ENCODE measurements around the gene TMEM88.

The TMEM88 gene

GRCh38 chr17:7843536-7844291 lies 11.2 kb upstream of the TMEM88 start:
- DNase-seq (ENCODE audit: low read depth) = peak; percentile 85

- DNase-seq (ENCODE audit: low read depth) = peak; percentile 81
Observed at GRCh38 chr17:7844292-7845154, 10.3 kb upstream of the TMEM88 start.

GRCh38 chr17:7845359-7846062 lies 9.4 kb upstream of the TMEM88 start:
- DNase-seq (ENCODE audit: low read depth) = no peak

- no peak for DNase-seq (ENCODE audit: low read depth)
Observed at GRCh38 chr17:7846063-7846735, 8.7 kb upstream of the TMEM88 start.

- no peak for DNase-seq (ENCODE audit: low read depth)
Observed at GRCh38 chr17:7846765-7847661, 7.9 kb upstream of the TMEM88 start.

DNA sequence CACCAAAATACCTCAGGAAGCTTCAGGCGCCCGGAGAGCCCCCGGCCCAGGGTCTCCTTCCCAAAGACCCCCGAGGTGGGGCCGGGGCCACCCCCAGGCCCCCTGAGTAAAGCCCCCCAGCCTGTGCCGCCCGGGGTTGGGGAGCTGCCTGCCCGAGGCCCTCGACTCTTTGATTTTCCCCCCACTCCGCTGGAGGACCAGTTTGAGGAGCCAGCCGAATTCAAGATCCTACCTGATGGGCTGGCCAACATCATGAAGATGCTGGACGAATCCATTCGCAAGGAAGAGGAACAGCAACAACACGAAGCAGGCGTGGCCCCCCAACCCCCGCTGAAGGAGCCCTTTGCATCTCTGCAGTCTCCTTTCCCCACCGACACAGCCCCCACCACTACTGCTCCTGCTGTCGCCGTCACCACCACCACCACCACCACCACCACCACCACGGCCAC lies 6.7 kb upstream of the TMEM88 start:
- no peak for DNase-seq (ENCODE audit: low read depth)

GRCh38 chr17:7848739-7849129 lies 6.1 kb upstream of the TMEM88 start:
- no peak for DNase-seq (ENCODE audit: low read depth)

- DNase-seq (ENCODE audit: low read depth) = no peak
Observed at GRCh38 chr17:7849130-7849750, 5.6 kb upstream of the TMEM88 start.

- no peak for DNase-seq (ENCODE audit: low read depth)
Observed at GRCh38 chr17:7849751-7850504, 4.9 kb upstream of the TMEM88 start.

GRCh38 chr17:7850701-7851437 lies 4.0 kb upstream of the TMEM88 start:
- DNase-seq (ENCODE audit: low read depth) = no peak

- DNase-seq (ENCODE audit: low read depth) = peak; percentile 91
Observed at GRCh38 chr17:7851438-7852261, 3.2 kb upstream of the TMEM88 start.

GRCh38 chr17:7852262-7852670 lies 2.6 kb upstream of the TMEM88 start:
- no peak for DNase-seq (ENCODE audit: low read depth)

DNA sequence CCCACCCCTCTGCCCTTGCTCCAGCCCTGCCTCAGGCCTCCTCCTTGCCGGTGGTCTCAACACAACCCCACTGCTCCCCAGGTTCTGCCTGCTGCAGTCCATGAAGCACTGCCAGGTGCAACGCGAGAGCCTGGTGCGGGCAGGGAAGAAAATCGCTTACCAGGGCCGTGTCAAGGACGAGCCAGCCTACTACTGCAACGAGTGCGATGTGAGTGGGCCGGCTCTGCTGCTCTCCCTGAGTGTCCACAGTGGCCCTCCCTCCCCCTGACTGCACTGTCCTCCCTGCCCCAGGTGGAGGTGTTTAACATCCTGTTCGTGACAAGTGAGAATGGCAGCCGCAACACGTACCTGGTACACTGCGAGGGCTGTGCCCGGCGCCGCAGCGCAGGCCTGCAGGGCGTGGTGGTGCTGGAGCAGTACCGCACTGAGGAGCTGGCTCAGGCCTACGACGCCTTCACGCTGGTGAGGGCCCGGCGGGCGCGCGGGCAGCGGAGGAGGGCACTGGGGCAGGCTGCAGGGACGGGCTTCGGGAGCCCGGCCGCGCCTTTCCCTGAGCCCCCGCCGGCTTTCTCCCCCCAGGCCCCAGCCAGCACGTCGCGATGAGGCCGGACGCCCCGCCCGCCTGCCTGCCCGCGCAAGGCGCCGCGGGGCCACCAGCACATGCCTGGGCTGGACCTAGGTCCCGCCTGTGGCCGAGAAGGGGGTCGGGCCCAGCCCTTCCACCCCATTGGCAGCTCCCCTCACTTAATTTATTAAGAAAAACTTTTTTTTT lies 1.8 kb upstream of the TMEM88 start:
- DNase-seq (ENCODE audit: low read depth) = no peak

DNA sequence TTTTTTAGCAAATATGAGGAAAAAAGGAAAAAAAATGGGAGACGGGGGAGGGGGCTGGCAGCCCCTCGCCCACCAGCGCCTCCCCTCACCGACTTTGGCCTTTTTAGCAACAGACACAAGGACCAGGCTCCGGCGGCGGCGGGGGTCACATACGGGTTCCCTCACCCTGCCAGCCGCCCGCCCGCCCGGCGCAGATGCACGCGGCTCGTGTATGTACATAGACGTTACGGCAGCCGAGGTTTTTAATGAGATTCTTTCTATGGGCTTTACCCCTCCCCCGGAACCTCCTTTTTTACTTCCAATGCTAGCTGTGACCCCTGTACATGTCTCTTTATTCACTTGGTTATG lies 1.2 kb upstream of the TMEM88 start:
- no peak for DNase-seq (ENCODE audit: low read depth)

DNA sequence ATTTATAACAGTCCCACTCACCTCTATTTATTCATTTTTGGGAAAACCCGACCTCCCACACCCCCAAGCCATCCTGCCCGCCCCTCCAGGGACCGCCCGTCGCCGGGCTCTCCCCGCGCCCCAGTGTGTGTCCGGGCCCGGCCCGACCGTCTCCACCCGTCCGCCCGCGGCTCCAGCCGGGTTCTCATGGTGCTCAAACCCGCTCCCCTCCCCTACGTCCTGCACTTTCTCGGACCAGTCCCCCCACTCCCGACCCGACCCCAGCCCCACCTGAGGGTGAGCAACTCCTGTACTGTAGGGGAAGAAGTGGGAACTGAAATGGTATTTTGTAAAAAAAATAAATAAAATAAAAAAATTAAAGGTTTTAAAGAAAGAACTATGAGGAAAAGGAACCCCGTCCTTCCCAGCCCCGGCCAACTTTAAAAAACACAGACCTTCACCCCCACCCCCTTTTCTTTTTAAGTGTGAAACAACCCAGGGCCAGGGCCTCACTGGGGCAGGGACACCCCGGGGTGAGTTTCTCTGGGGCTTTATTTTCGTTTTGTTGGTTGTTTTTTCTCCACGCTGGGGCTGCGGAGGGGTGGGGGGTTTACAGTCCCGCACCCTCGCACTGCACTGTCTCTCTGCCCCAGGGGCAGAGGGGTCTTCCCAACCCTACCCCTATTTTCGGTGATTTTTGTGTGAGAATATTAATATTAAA lies 638 bp upstream of the TMEM88 start:
- DNase-seq (ENCODE audit: low read depth) = no peak

- DNase-seq (ENCODE audit: low read depth) = no peak
Observed at GRCh38 chr17:7855660-7856010, 769 bp downstream of the TMEM88 start.

Measured in activated T-cell treated with anti-CD3 and anti-CD28 coated beads for 24 hours (primary cell).